Right ventricle myocardium inferior (tissue), 1 donor: ENCODE results near the gene CMTM4. TPM values are rescaled to one million over a fixed set of nuclear protein-coding genes. Genes with fewer than 3 reads are reported as not detected.
"Not testable (repeated sequence)": the region's sequence is repeated elsewhere in the genome, so short reads cannot be mapped to it uniquely, and the experiment has no call there.

Source experiments
- ATAC-seq: fragments of 200-7000 bp; cut with Tn5 transposase; one replicate; pipeline ENCODE4 v1.9.1; 2020; ENCODE audit warnings: mild to moderate bottlenecking, moderate library complexity
- DNase-seq: peaks from one replicate; pipeline ENCODE4 v3.0.0; 2021; ENCODE audit errors: missing footprints
- intact Hi-C: fragments of 100-400 bp; cut with DNase I; formaldehyde crosslinking; loops from one replicate; pipeline ENCODE4 v1.11.0; 2022
- total RNA-seq: library from RNA; stranded (reverse); fragmentation: NEBNext Ultra II Directional; extraction: Animal tissue kit (Norgen Biotek cat#: 25700); gene quantifications from one replicate; pipeline ENCODE4 v1.2.1, GENCODE V29; 2021
- donor health status: DM: no; HTN: yes; CAD: no; lungs with severe emphysema.

CMTM4 gene
- total RNA-seq, 1 donor from 2014 or later, result 10.9 TPM

DNA sequence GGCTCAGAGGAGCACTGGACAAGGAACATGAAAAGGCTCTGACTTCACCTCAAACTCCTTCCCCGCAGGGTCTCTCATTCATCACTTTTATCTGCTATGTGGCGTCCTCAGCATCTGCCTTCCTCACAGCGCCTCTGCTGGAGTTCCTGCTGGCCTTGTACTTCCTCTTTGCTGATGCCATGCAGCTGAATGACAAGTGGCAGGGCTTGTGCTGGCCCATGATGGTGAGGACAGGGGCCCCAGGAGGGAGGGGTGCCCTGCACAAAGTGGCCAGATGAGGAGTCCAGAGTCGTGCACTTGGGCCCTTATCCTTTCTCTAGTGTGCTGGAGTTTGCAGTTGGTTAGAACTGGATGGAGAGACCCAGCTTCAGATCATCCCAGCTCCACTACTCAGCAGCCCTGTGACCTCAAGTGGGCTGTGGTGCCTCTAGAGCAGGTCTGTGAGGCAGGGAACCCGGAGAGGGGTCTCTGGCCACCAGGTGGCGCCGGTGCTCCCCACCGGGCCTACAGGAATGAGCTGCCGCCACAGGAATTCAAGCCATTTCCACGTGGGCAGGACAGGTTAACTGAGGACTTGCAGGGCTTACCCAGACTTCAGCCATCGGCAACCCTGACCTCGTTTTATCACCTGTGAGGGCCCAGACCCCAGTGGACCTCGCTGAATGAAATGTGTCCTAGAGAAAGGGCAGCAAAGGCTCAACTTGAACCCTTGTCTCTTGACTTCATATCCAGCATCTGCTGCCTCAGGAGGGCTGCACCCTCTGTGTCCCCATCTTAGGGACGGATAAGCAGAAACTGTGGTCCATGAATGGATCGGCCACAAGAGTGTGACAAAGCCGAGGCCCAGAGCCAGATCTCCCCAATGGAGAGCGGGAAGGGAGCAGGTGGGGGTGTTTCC is 88.1 kb downstream of the CMTM4 start:
- ATAC-seq, result peak; percentile 52
- intact Hi-C loops, result loop anchor here (5.0 kb wide), 2 partner anchors 201 to 259 kb away; no protein-coding TSS in a partner anchor
- peak; percentile 92 for DNase-seq

DNA sequence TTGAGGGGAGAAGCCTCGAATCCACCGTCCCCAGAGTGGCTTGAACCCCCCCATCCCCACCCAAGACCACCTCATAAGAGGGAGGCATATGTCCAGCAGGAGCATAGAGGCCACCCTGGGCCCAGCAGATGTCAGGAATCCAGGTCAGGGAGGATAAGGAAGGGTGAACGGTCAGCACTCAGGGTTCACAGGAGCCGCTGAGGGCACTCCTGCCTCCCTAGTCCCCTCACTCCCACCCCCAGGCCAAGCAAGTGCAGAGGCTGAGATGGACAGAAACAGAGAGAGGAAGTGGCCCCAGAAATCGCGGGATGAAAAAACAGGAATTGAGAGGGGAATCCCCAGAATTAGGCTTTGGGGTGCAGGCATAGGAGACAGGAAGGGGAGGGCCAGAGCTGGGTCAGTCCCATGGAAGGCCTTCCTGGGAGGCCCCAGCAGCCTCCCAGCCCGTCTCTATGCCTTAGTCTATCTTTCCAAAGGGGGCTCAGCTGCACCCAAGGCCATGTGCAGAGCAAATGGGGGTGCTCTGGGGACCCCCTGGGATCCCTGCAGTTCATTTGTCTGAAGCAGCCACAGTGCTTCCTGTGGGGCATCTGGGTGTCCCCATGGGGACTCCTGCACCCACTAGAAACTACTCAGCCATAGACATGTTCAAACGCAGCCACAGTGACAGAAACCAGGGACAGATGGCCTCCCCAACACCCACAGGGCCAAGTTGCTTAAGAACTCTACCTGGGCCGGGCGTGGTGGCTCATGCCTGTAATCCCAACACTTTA is 90.4 kb downstream of the CMTM4 start:
- no peak for DNase-seq
- intact Hi-C loops, result loop anchor here (2.0 to 5.0 kb wide), 3 partner anchors 53 to 261 kb away; partner anchors contain the start of gene CKLF
- no peak for ATAC-seq

GRCh38 chr16:66605177-66605978 is 91.2 kb downstream of the CMTM4 start:
- DNase-seq, result peak; percentile 88
- peak; percentile 58 for ATAC-seq
- intact Hi-C loops, result loop anchor here (2.0 to 5.0 kb wide), 3 partner anchors 53 to 262 kb away; partner anchors contain the start of gene CKLF

DNA sequence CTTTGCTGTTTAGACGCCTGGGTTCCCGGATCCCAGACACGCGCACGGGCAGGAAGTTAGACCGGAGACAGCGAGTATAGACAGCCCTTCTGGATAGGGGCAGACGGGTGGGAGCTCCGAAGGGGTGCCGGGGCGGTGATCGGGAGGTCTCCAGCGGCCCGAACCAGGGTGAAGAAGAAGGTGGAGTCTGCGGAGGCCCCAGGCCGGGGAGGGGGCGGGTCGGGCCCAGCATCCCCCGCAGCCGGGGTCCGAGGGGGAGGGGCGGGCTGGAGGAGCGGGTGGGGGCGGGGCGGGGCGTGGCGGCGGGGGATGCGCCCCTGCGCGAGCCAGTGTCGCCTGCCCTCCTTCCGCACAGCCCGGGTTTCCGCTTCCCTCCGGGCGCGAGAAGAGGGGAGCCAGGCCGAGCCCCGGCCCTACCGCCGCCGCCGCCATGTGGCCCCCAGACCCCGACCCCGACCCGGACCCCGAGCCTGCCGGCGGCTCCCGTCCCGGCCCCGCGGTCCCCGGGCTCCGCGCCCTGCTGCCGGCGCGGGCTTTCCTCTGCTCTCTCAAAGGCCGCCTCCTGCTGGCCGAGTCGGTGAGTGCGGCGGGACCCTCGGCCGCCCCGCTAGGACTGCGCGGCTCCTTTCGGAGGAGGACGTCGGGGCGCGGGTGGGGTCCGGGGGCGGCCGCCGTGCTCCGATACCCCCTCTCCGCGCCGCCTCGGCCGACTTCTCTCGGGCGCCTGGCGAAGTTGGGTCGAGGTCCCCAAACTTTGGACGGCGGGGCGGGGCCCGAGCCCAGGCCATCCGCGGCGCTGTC is 92.0 kb downstream of the CMTM4 start, which contains the start of gene CMTM3:
Gene CMTM3 (plus strand): TSS at position 329 of the 801 bp plus-strand sequence. CDS start 102 bp downstream, at position 431.
- intact Hi-C loops, result loop anchor here (2.0 to 5.0 kb wide), 4 partner anchors 52 to 263 kb away; partner anchors contain the start of gene CKLF
- DNase-seq, result peak; percentile 85

DNA sequence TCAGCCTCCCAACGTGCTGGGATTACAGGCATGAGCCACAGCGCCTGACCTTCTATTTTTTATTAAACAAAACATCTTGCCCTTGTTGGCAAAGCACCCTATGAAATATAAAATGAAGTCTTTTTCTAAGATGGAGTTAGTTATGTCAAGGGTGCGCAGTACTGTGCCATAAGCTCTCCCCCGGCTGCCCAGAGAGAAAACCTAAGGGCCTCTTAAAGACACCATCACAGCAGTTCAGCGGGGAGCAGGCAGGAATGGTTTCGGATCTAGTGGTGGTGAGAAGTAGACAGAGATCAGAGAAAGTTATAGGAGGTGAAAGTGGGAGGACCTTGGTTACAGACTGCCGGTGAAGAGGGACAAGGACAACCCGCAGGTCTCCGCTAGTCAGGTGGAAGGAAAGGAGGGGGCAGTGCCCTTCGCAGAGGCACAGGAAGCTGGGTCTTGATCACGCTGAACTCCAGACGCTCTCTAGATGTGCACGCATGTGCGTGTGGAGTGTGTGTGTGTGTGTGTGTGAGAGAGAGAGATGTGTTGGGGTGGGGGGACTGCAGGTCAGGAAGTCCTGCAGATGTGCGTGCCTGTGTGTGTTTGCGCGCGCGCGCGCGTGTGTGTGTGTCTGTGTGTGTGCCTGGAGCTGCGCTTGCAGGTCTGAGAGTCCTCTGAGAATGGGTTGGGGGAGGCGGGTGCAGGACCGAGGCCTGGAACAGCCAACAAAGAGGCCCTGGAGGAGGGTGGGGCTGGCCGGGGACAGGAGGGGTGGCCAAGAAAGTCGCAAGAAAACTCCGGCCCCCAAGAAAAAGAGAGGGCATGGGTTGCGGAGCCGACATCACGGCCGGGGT is 92.8 kb downstream of the CMTM4 start:
- ATAC-seq (peak; percentile 33), DNase-seq (peak; percentile 90)
- intact Hi-C loops, result loop anchor here (2.0 to 5.0 kb wide), 2 partner anchors 51 to 126 kb away; partner anchors contain the start of gene CKLF

More for the DNA sequence above, 92.0 kb downstream of the CMTM4 start, which contains the start of gene CMTM3:
- peak; percentile 70 for ATAC-seq

DNA sequence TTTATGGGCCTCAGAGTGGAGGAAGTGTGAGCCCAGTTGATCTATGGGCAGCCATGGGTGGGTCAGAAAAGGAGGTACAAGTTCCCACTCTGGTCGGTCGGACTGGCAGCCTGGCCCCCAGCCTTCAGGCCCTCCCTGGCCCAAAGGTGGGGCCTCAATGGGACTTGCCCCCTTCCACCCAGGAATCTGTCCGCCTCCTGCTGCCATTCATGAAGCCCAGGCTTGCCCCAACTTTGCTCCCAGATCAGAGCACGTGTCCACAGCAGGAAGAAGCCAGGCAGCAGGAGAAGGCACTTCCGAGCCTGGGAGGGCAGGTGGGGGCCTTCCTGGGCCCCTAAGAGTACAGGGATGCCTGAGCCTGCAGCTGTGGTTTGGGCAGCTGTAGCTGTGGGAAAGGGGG is 95.1 kb downstream of the CMTM4 start:
- DNase-seq (no peak), ATAC-seq (no peak)

DNA sequence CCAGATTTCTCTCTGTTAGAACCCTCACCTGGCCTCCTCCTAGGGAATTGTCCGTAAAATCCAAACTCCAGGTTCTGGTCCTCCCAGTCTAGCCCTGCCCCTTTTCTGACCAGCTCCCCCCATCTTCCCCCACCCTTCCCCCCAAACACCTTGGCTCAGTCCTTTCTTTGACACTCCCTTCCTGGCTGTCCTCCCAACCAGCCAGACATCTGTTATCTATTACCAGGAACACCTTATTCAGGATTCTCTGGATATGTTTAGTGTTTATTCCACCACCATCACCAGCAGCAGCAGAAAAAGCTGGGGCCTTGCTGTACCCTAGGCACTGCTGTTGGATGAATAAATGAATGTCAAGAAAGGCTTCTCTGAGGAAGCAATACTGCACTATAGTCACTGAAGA is 96.1 kb downstream of the CMTM4 start:
- DNase-seq (no peak), ATAC-seq (no peak)
- intact Hi-C loops, result loop anchor here (5.0 kb wide), 1 partner anchor 123 kb away; no protein-coding TSS in a partner anchor

More for the DNA sequence above, 95.1 kb downstream of the CMTM4 start:
- intact Hi-C loops, result loop anchor here (5.0 kb wide), 1 partner anchor 124 kb away; no protein-coding TSS in a partner anchor

DNA sequence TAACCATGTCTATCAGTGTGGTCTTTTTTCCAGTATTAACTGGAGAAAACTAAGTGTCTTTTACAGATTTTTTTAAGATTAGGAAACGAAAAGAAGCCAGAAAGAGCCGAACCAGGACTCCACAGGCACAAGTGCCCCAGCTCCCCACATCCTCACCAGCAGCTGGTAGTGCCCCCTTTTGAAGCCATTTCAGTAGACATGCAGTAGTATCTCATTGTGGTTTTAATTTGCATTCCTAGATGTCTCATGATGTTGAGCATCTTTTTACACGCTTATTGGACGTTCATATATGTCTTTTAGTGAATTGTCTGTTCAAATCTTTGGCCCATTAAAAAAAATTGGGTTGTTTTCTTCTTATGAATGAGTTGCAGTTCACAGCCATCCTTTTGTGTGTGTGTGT is 96.8 kb downstream of the CMTM4 start:
- ATAC-seq (no peak), DNase-seq (no peak)
- intact Hi-C loops, result loop anchor here (5.0 kb wide), 1 partner anchor 122 kb away; no protein-coding TSS in a partner anchor

- intact Hi-C loops, result no loop called here
- DNase-seq (no peak), ATAC-seq (no peak)
Measured at GRCh38 chr16:66598111-66598510, 98.4 kb downstream of the CMTM4 start.

DNA sequence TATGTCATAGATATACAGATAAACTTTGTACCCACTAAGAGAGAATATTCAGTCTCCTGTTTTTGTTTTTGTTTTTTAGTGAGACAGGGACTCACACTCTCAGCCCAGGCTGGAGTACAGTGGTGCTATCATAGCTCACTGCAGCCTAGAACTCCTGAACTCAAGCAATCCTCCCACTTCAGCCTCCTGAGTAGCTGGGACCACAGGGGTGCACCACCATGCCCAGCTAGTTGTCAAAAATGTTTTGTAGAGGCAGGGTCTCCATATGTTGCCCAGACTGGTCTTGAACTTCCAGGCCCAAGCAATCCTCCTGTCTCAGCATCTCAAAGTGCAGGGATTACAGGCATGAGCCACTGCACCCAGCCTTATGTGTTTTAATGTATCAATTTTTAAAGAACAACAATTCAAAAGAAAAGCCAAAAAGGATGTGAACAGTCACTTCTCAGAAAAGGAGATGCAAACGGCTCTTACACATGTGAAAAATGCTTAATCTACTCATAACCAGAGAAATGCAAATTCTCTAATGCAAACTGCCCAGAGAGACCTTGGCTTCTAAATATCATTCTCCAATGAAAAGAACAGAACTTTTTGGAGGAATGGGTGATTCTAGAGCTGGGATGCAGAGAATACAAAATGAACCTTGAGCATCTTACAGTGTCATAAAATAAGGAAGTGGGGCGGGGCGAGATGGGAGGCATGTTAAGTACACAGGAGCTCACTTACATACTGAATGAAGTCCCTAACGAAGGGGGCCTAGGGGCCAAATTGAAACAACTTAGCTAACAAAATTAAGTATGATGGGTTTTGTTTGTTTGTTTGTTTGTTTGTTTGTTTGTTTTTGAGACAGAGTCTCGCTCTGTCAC is 99.3 kb downstream of the CMTM4 start:
- DNase-seq, result no peak
- intact Hi-C loops, result no loop called here
- no peak for ATAC-seq

- ATAC-seq, DNase-seq, intact Hi-C loops: not testable (repeated sequence)
Measured at GRCh38 chr16:66596559-66596958, 100.0 kb downstream of the CMTM4 start.

- DNase-seq (no peak), ATAC-seq (no peak)
- intact Hi-C loops, result no loop called here
Measured at GRCh38 chr16:66594739-66595138, 101.8 kb downstream of the CMTM4 start.

DNA sequence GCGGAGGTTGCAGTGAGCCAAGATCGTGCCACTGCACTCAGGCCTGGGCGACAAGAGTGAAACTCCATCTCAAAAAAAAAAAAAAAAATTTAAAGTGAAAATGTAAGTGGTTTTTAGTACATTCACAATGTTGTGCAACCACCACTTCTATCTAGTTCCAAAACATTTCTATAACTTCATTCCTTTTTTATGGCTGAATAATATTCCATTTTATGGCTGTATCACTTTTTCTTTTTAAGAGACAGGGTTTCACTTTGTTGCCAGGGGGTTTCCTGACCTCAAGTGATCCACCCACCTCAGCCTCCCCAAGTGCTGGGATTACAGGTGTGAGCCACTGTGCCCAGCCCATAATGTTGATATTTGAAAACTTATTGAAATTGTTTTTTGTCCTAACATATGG is 103.7 kb downstream of the CMTM4 start:
- intact Hi-C loops, result no loop called here
- ATAC-seq (no peak), DNase-seq (no peak)

DNA sequence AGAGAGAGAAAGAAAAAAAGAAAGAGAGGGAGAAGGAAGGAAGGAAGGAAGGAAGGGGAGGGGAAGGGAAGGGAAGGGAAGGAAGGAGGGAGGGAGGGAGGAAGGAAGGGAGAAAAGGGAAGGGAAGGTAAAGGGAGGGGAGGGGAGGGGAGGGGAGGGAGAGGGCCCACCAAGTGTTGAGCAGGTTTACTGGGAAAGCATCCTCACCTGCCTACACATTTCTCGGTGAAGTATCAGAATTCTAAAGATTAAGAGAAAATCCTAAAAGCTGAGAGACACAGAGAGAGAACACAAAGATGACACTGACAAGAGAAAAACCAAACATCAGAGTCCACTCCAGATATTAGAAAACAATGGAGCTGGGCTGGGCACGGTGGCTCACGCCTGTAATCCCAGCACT is 104.3 kb downstream of the CMTM4 start:
- intact Hi-C loops, result no loop called here
- DNase-seq (no peak), ATAC-seq (no peak)

GRCh38 chr16:66591018-66591417 is 105.5 kb downstream of the CMTM4 start:
- no peak for ATAC-seq
- intact Hi-C loops, result no loop called here
- no peak for DNase-seq

DNA sequence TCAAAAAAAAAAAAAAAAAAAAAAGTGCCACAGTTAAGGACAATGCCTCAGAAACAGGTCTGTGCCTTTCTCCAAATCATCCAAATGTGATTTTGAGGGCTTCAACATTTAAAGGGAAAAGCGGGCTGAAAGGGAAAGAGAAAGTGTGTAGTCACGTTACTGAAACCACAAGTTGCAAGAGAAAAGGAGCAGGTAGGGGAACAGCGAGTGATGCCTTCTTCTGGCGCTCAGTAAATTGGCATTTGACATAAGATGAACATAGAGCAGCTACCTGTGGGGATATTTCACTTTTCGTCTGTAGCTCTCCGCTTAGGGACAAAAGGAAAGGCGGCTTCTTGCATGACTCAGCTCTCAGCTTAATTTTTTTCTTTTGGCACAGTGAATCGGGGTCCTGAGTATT is 106.2 kb downstream of the CMTM4 start:
- DNase-seq (no peak), ATAC-seq (no peak)
- intact Hi-C loops, result no loop called here
